Renal cortex interstitium (tissue), 15 donors: ENCODE measurements around the gene GALE. TPM values are rescaled to one million over a fixed set of nuclear protein-coding genes. Genes with fewer than 3 reads are reported as not detected.
"Not testable (repeated sequence)": the region's sequence is repeated elsewhere in the genome, so short reads cannot be mapped to it uniquely, and the experiment has no call there.

ENCODE experiments used
- DNase-seq, 11 donors: peaks; one replicate each; pipeline ENCODE4 v3.0.0-alpha.2; 2013; ENCODE audit warnings: low read depth in 9 of 11, low spot score in 4 of 11; ENCODE audit errors: extremely low read depth in 1 of 11
- long read RNA-seq, 16 experiments: transcript quantifications; one replicate each; lab custom pipeline, GENCODE V29; 2026
- polyA plus RNA-seq, 3 donors: library from polyadenylated mRNA; unstranded; fragments of 120-200 nt; gene quantifications; one replicate each; pipeline ENCODE4 v1.2.1, GENCODE V29; 2013; ENCODE audit not compliant: insufficient read length in 3 of 3

GALE gene
- 10 to 100 TPM; 30.7 to 40.6 (median 39.5) TPM for polyA plus RNA-seq
- long read RNA-seq, donor 1, transcript GALE-216 (12 exons, 1,566 nt): major isoform, 6 of 6 reads
- long read RNA-seq, donor 1, partial matches to known transcripts: 0 of 6 reads
- long read RNA-seq, donor 1, other reads (novel, unspliced or antisense): 0 of 6 reads
- long read RNA-seq, donor 2, transcript GALE-216 (12 exons, 1,566 nt): major isoform, 5 of 8 reads
- long read RNA-seq, donor 2, partial matches to known transcripts: 0 of 8 reads
- long read RNA-seq, donor 2, other reads (novel, unspliced or antisense): 0 of 8 reads
- long read RNA-seq, donor 3, transcript GALE-216 (12 exons, 1,566 nt): major isoform, 17 of 19 reads
- long read RNA-seq, donor 3, partial matches to known transcripts: 0 of 19 reads
- long read RNA-seq, donor 3, other reads (novel, unspliced or antisense): 0 of 19 reads
- long read RNA-seq, donor 4, transcript GALE-216 (12 exons, 1,566 nt): major isoform, 6 of 23 reads
- long read RNA-seq, donor 4, partial matches to known transcripts: 16 of 23 reads
- long read RNA-seq, donor 4, other reads (novel, unspliced or antisense): 0 of 23 reads
- long read RNA-seq, donor 5: 0 reads
- long read RNA-seq, donor 6, transcript GALE-216 (12 exons, 1,566 nt): major isoform, 9 of 18 reads
- long read RNA-seq, donor 6, partial matches to known transcripts: 9 of 18 reads
- long read RNA-seq, donor 6, other reads (novel, unspliced or antisense): 0 of 18 reads
- long read RNA-seq, donor 7, transcript GALE-216 (12 exons, 1,566 nt): major isoform, 8 of 30 reads
- long read RNA-seq, donor 7, partial matches to known transcripts: 21 of 30 reads
- long read RNA-seq, donor 7, other reads (novel, unspliced or antisense): 0 of 30 reads
- long read RNA-seq, donor 8, transcript GALE-216 (12 exons, 1,566 nt): major isoform, 15 of 39 reads
- long read RNA-seq, donor 8, partial matches to known transcripts: 21 of 39 reads
- long read RNA-seq, donor 8, other reads (novel, unspliced or antisense): 0 of 39 reads
- long read RNA-seq, donor 9, transcript GALE-216 (12 exons, 1,566 nt): major isoform, 7 of 16 reads
- long read RNA-seq, donor 9, partial matches to known transcripts: 8 of 16 reads
- long read RNA-seq, donor 9, other reads (novel, unspliced or antisense): 0 of 16 reads
- long read RNA-seq, donor 10, transcript GALE-216 (12 exons, 1,566 nt): major isoform, 6 of 19 reads
- long read RNA-seq, donor 10, partial matches to known transcripts: 13 of 19 reads
- long read RNA-seq, donor 10, other reads (novel, unspliced or antisense): 0 of 19 reads
- long read RNA-seq, donor 11, transcript GALE-216 (12 exons, 1,566 nt): major isoform, 9 of 19 reads
- long read RNA-seq, donor 11, partial matches to known transcripts: 7 of 19 reads
- long read RNA-seq, donor 11, other reads (novel, unspliced or antisense): 0 of 19 reads
- long read RNA-seq, donor 12, partial matches to known transcripts: 0 of 4 reads
- long read RNA-seq, donor 12, other reads (novel, unspliced or antisense): 0 of 4 reads
- long read RNA-seq, donor 13, transcript GALE-216 (12 exons, 1,566 nt): major isoform, 7 of 23 reads
- long read RNA-seq, donor 13, partial matches to known transcripts: 10 of 23 reads
- long read RNA-seq, donor 13, other reads (novel, unspliced or antisense): 0 of 23 reads
- long read RNA-seq, donor 14, transcript GALE-216 (12 exons, 1,566 nt): major isoform, 8 of 16 reads
- long read RNA-seq, donor 14, partial matches to known transcripts: 5 of 16 reads
- long read RNA-seq, donor 14, other reads (novel, unspliced or antisense): 0 of 16 reads
- long read RNA-seq, donor 15, transcript GALE-216 (12 exons, 1,566 nt): major isoform, 5 of 5 reads
- long read RNA-seq, donor 15, partial matches to known transcripts: 0 of 5 reads
- long read RNA-seq, donor 15, other reads (novel, unspliced or antisense): 0 of 5 reads
- long read RNA-seq, donor 16, transcript GALE-216 (12 exons, 1,566 nt): major isoform, 22 of 46 reads
- long read RNA-seq, donor 16, partial matches to known transcripts: 20 of 46 reads
- long read RNA-seq, donor 16, other reads (novel, unspliced or antisense): 0 of 46 reads

DNA sequence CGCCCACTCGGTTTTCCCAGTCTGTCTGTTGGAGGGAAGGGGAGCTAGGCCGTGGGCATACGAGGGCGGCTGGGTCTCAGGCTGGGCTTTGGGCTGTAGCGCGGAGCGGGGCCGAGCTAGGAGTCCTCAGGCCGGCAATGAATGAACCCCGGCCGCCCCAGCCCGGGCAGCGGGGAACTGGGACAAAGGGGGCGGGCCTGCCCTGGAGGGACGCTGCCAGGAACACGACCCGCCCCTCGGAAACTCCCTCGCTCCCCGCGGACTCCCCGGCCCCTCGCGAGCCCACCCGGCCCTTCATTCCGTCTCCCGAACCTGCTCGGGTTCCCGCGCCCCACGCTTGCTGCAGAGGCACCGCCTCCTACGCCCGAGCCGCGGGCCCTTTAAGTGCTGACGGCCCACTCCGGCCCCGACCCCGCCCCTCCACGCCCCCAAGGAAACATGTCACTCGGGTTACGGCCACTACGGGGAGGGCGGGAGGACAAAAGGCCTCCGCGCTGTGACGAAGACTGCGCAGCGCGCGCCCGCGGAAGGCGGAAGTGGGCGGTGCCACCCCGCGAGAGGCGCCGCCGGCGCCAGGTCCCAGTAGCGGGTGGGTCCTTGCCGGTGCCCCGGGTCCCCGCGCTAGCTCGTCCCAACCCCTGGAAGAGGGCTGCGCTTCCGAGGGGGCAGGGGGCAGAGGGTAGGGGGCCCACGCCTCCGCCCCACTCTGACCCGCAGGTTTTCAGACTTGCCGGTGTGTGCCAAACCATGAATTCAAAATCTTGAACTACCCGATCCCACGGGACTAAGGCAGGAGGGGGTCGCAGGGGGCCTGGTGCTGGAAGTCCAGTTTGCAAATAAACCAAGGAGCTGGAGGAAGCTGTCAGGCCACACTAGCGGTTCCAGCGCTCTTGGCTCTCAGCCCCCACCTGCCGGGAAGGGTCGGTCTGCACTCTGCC is at the start of gene GALE:
Gene GALE, minus strand, starts transcription at position 355 of the 938 bp plus-strand sequence. CDS start 1,747 bp downstream, outside the sequence.
- DNase-seq: peak; percentile 82 to 94 (median 91)

DNA sequence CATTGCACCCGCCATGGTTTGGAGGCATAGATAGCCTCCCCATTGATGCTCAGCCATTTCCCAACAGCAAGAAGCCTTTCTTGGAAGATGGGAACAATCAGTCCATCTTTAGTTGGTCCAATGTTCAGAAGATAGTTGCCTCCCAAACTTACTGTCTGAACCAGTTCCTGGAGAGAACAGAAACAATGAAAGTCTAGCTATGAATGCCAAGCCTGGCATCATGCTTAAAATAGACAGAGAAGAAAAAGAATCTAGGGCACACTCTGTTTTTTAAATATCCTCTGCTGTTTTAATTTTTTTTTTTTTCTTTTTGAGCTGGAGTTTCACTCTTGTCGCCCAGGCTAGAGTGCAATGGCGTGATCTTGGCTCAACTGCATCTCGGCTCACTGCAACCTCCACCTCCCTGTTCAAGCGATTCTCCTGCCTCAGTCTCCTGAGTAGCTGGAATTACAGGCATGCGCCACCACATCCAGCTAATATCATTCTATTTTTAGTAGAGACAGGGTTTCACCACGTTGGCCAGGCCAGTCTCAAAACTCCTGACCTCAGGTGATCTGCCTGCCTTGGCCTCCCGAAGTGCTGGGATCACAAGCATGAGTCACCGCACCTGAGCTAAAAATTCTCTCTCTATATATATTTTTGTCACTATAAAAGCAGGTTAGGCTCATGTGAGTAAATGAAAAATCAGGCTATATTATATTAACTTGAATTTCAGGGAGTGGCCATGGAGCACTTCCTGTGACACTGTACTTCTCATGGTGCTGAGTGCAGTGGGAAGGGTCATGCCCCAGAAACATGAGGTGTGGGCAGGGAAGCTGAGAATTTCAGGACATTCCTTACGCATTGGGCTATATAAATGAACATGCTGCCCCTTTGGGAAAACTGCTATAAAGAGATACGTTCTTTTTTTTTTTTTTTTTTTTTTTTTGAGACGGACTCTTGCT is 48.4 kb upstream of the GALE start:
- no peak for DNase-seq

DNA sequence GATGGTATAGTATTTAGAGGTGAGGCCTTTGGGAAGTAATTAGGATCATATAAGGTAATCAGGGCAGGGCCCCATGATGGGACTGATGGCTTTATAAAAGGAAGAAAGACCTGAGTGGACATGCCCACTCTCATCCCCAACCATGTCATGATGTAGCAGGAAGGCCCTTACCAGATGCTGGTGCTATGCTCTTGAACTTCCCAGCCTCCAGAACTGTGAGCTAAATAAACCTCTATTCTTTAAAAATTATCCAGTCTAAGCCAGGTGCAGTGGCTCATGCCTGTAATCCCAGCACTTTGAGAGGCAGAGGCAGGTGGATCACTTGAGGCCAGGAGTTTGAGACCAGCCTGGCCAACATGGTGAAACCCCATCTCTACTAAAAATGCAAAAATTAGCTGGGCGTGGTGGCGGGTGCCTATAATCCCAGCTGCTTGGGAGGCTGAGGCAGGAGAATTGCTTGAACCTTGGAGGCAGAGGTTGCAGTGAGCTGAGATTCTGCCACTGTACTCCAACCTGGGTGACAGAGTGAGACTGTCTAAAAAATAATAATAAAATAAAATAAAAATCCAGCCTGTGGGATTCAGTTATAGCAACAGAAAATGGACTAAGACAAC is 47.0 kb upstream of the GALE start:
- DNase-seq: not testable (repeated sequence)

GRCh38 chr1:23845163-23845562 is 44.6 kb upstream of the GALE start:
- DNase-seq: no peak

- DNase-seq: no peak
These were observed 43.1 kb upstream of the GALE start for GRCh38 chr1:23843644-23844043.

- DNase-seq: peak in 5 of 11 donors; percentile 21 to 46 (median 29)
These were observed 37.9 kb upstream of the GALE start for GRCh38 chr1:23838401-23838866.

DNA sequence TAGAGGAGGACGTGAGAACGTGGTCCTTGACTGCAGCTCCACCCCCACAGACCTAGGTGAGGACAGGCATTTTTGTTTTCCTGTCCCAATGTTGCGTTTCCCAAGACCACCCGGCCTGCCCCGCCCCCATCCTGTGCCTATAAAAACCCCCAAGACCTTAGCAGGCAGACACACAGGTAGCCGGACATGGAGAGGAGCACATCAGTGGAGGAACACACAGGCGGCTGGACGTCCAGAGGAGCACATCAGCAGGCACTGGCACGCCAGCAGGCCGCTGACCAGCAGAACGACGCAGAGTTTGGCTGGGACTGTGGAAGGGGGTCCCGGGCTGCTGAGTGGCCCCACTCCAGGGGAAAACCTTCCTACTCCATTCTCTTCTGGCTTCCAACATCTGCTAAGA is 37.4 kb upstream of the GALE start:
- no peak for DNase-seq

GRCh38 chr1:23836037-23836436 is 35.5 kb upstream of the GALE start:
- DNase-seq: no peak

- DNase-seq: not testable (repeated sequence)
These were observed 33.6 kb upstream of the GALE start for GRCh38 chr1:23834156-23834555.

GRCh38 chr1:23827717-23828116 is 27.2 kb upstream of the GALE start:
- no peak for DNase-seq

- not testable (repeated sequence) for DNase-seq
These were observed 26.0 kb upstream of the GALE start for GRCh38 chr1:23826590-23826989.

GRCh38 chr1:23825762-23826522 is 25.4 kb upstream of the GALE start:
- DNase-seq: no peak

GRCh38 chr1:23825076-23825761 is 24.7 kb upstream of the GALE start, which contains the start of gene HMGCL:
Gene HMGCL, minus strand, starts transcription at chr1:23825429. Its CDS starts 14 bp downstream, at chr1:23825415.
- DNase-seq: peak; percentile 77 to 92 (median 88)

DNA sequence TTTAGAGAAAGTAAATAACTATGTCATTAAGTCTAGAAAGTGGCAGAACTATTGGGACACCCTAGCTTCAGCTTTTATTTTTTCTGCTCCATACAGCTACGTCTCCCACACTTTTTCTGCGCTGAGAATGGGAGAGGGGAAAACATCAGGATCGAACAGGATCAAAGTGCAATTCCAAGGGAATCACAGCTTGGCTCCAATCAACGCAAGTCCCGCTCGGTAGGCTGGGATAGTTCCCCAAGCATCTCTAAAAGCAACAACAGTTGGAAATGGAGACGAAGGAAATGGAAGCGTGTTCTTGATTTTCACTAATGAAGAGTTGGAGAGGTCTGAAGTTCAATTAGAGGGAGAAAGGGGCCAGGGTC is 24.1 kb upstream of the GALE start:
- DNase-seq: no peak
